NCI-H748 (cell line): ENCODE data around the gene GCGR.
A peak's percentile ranks its signal among the peaks of the same experiment; 100 is the strongest.

Experiments used
- DNase-seq: peaks from one replicate; lab custom pipeline; 2025; ENCODE audit not compliant: unreplicated experiment; lab: John Stamatoyannopoulos, UW

Gene GCGR

GRCh38 chr17:81811705-81812570, 8.0 kb downstream of the GCGR start:
- no peak for DNase-seq

GRCh38 chr17:81812571-81813370, 8.8 kb downstream of the GCGR start:
- no peak for DNase-seq

- no peak for DNase-seq
Observed at GRCh38 chr17:81813371-81813684, 9.4 kb downstream of the GCGR start.

- DNase-seq: no peak
Observed at GRCh38 chr17:81813861-81814683, 10.1 kb downstream of the GCGR start.

- DNase-seq: no peak
Observed at GRCh38 chr17:81814748-81815645, 11.0 kb downstream of the GCGR start.

GRCh38 chr17:81815646-81815986, 11.7 kb downstream of the GCGR start:
- no peak for DNase-seq

- DNase-seq: no peak
Observed at GRCh38 chr17:81817758-81818147, 13.8 kb downstream of the GCGR start.

GRCh38 chr17:81819708-81820107, 15.8 kb downstream of the GCGR start:
- DNase-seq: no peak

GRCh38 chr17:81821147-81821546, 17.2 kb downstream of the GCGR start:
- no peak for DNase-seq

GRCh38 chr17:81821603-81822311, 17.8 kb downstream of the GCGR start:
- peak; percentile 28 for DNase-seq

GRCh38 chr17:81822312-81822637, 18.3 kb downstream of the GCGR start:
- DNase-seq: no peak

GRCh38 chr17:81822996-81823819, 19.3 kb downstream of the GCGR start:
- no peak for DNase-seq

GRCh38 chr17:81823820-81824550, 20.0 kb downstream of the GCGR start:
- no peak for DNase-seq

- no peak for DNase-seq
Observed at GRCh38 chr17:81824595-81824994, 20.6 kb downstream of the GCGR start.

GRCh38 chr17:81825841-81826466, 22.0 kb downstream of the GCGR start:
- peak; percentile 25 for DNase-seq

GRCh38 chr17:81828656-81829055, 24.7 kb downstream of the GCGR start:
- DNase-seq: no peak

- DNase-seq: no peak
Observed at GRCh38 chr17:81829858-81830257, 25.9 kb downstream of the GCGR start.

GRCh38 chr17:81831563-81831956, 27.6 kb downstream of the GCGR start:
- no peak for DNase-seq
